HL-60 (cell line): ENCODE results near the gene RAB25.
A peak's percentile ranks its signal among the peaks of the same experiment; 100 is the strongest.

ENCODE experiments used
- DNase-seq, 2 experiments: peaks; one replicate each; pipeline ENCODE4 v3.0.0-alpha.2; 2010 to 2020; ENCODE audit warnings: low read depth in 1 of 2, low spot score in 1 of 2
- H3K27ac ChIP-seq: fragments of 250-450 bp; sonication (Bioruptor Pico); replicated peaks from 2 replicates; pipeline ENCODE4 v1.5.1; 2020; ENCODE audit warnings: mild to moderate bottlenecking, moderate library complexity
- H3K27me3 ChIP-seq: fragments of 250-450 bp; sonication (Bioruptor Pico); 2 replicates; pipeline ENCODE4 v1.5.1; 2021; ENCODE audit warnings: mild to moderate bottlenecking, moderate library complexity; ENCODE audit not compliant: insufficient read depth, poor library complexity, severe bottlenecking
- H3K4me3 ChIP-seq: replicated peaks from 2 replicates; pipeline ENCODE4 v1.5.1; 2011; ENCODE audit warnings: mild to moderate bottlenecking, control low read depth, low read length; ENCODE audit not compliant: insufficient read depth
- GABPA ChIP-seq: IDR thresholded peaks from 2 replicates; pipeline ENCODE4 v1.6.1; 2012; ENCODE audit warnings: low read depth
- POLR2AphosphoS5 ChIP-seq: IDR thresholded peaks from 2 replicates; pipeline ENCODE4 v1.6.1; 2012; ENCODE audit warnings: low read depth
- SPI1 ChIP-seq: IDR thresholded peaks from 2 replicates; pipeline ENCODE4 v1.6.1; 2012; ENCODE audit warnings: low read depth, mild to moderate bottlenecking, borderline replicate concordance
- TF ChIP-seq, protein P1 (sequence below): IDR thresholded peaks from one replicate; pipeline ENCODE4 v1.5.1; 2011; ENCODE audit warnings: low read length, control low read depth, inconsistent platforms; ENCODE audit not compliant: insufficient read depth
- TF ChIP-seq, protein P2 (sequence below): IDR thresholded peaks from 2 replicates; pipeline ENCODE4 v1.6.1; 2012; ENCODE audit warnings: low read depth; ENCODE audit not compliant: insufficient replicate concordance

RAB25 gene

DNA sequence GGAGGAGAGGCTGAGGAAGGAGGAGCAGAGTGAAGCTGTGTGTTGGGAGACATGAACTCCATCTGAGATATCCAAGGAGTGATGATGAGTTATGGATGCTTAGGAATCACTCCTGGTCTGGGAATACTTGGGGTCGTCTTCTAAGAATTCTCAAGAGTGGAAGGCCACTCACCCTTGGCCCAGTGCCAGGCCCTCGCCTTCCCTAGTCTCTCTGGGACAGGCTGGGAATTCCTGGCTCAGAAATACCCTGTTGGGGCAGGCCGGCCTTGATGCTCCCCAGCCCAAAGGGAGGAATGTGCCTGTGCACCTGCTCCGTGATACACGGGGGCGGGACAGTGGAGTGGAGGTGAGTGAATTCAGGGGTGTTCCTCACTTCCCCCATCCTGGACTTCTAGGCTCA is 40.9 kb downstream of the RAB25 start:
- TF ChIP-seq, protein P1, sequence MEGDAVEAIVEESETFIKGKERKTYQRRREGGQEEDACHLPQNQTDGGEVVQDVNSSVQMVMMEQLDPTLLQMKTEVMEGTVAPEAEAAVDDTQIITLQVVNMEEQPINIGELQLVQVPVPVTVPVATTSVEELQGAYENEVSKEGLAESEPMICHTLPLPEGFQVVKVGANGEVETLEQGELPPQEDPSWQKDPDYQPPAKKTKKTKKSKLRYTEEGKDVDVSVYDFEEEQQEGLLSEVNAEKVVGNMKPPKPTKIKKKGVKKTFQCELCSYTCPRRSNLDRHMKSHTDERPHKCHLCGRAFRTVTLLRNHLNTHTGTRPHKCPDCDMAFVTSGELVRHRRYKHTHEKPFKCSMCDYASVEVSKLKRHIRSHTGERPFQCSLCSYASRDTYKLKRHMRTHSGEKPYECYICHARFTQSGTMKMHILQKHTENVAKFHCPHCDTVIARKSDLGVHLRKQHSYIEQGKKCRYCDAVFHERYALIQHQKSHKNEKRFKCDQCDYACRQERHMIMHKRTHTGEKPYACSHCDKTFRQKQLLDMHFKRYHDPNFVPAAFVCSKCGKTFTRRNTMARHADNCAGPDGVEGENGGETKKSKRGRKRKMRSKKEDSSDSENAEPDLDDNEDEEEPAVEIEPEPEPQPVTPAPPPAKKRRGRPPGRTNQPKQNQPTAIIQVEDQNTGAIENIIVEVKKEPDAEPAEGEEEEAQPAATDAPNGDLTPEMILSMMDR: no peak
- no peak for TF ChIP-seq SPI1
- TF ChIP-seq GABPA: no peak
- no peak for TF ChIP-seq POLR2AphosphoS5
- TF ChIP-seq, protein P2, sequence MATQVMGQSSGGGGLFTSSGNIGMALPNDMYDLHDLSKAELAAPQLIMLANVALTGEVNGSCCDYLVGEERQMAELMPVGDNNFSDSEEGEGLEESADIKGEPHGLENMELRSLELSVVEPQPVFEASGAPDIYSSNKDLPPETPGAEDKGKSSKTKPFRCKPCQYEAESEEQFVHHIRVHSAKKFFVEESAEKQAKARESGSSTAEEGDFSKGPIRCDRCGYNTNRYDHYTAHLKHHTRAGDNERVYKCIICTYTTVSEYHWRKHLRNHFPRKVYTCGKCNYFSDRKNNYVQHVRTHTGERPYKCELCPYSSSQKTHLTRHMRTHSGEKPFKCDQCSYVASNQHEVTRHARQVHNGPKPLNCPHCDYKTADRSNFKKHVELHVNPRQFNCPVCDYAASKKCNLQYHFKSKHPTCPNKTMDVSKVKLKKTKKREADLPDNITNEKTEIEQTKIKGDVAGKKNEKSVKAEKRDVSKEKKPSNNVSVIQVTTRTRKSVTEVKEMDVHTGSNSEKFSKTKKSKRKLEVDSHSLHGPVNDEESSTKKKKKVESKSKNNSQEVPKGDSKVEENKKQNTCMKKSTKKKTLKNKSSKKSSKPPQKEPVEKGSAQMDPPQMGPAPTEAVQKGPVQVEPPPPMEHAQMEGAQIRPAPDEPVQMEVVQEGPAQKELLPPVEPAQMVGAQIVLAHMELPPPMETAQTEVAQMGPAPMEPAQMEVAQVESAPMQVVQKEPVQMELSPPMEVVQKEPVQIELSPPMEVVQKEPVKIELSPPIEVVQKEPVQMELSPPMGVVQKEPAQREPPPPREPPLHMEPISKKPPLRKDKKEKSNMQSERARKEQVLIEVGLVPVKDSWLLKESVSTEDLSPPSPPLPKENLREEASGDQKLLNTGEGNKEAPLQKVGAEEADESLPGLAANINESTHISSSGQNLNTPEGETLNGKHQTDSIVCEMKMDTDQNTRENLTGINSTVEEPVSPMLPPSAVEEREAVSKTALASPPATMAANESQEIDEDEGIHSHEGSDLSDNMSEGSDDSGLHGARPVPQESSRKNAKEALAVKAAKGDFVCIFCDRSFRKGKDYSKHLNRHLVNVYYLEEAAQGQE: no peak
- Histone ChIP-seq H3K4me3 (no peak overlapping the region), H3K27ac (no peak overlapping the region), H3K27me3 (no peaks in the 10 kb centered on the region)
- no peak for DNase-seq

DNA sequence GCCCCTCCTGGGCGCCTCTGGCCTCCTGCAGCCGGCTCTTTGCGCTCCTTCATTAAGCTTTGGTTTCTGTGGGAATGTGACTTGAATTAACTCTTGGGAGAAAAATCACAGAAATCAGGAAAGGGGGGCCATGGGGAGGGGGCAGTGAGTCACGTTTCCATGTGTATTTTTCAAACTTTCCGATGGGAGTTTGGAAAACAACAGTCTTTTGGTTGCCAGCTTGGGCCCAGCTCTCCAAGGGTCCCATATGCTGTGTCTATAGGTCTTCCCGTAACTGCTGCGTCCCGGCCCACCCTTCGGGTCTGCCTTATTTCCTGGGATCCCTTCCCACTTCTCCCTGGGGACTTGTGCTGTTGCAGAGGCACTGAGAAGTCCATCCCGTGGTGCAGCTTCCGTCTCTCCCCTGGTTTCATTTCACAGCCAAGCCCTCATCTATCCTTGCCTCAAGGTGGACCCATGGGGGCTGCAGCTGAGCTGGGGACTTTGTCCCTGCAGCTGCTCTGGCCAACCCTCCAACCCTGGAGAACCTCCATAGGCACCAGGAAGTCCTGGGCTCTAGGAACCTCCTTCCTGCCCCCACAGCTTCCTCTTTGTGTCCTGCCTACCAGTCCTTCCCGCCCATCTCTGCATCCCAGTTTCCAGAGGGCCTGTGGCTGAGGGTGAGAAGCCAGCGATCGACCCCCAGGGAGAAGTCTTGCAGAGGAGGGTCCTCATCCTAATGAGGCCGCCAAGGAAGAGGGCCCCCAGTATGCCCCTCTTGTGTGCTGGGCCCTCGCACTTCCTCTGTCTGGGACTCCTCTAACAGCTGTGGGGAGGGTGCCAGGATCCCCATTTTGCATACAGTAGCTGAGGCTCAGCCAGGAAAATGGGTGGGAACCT is 41.9 kb downstream of the RAB25 start:
- TF ChIP-seq SPI1: peak; percentile 81
- TF ChIP-seq GABPA: peak; percentile 53; the same call in 1 of the 2 replicates
- TF ChIP-seq, protein P1: no peak
- TF ChIP-seq POLR2AphosphoS5: peak; percentile 38; the same call in 1 of the 2 replicates
- Histone ChIP-seq H3K4me3 (no peak overlapping the region), H3K27me3 (no peaks in the 10 kb centered on the region), H3K27ac (peak overlapping the region; percentile 62)
- DNase-seq: peak in 1 of 2 experiments; percentile 73

DNA sequence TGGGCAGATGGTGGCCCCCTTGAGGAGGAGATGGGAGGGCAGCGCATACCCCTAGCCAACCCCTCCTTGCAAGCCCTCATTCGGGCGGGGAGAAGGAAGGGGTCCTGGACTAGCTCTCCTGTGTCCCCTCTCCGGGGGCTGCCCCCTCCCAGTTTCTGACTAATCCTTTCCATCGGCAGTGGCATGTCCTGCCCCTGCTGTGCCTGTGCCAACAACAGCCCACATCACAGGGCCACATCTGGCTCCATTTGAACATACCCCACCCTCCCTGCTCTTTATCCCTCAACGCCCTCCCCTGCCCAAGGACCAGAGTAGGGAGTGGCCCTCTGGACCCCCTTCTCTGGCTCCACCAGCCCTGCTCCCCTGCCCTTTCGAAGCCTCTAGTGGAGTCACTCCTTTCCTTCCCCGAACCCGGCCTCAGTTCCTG is 42.6 kb downstream of the RAB25 start:
- Histone ChIP-seq H3K27ac (peak overlapping the region; percentile 62), H3K4me3 (no peak overlapping the region), H3K27me3 (no peaks in the 10 kb centered on the region)
- DNase-seq: no peak
- TF ChIP-seq, protein P1: no peak
- no peak for TF ChIP-seq POLR2AphosphoS5
- TF ChIP-seq, protein P2: no peak
- no peak for TF ChIP-seq SPI1
